BLaER1 treated with 17β-estradiol and CSF1 and Interleukin-3, amounts not matched to agents 10 nM and 100 nM (cell line): ENCODE measurements around the gene ZNF225.

Source experiments
- H3K27ac ChIP-seq, 11 experiments: shearing (Covaris generic); formaldehyde crosslinking; 2 replicates each; pipeline ENCODE4 v1.8.1; 2022
- H3K27me3 ChIP-seq, 11 experiments: shearing (Covaris generic); formaldehyde crosslinking; 2 replicates each; pipeline ENCODE4 v1.8.1; 2022
- H3K36me3 ChIP-seq, 11 experiments: shearing (Covaris generic); formaldehyde crosslinking; 2 replicates each; pipeline ENCODE4 v1.8.1; 2022
- H3K4me1 ChIP-seq, 10 experiments: shearing (Covaris generic); formaldehyde crosslinking; 2 replicates each; pipeline ENCODE4 v1.8.1; 2022
- H3K4me2 ChIP-seq, 11 experiments: shearing (Covaris generic); formaldehyde crosslinking; 2 replicates each; pipeline ENCODE4 v1.8.1; 2022
- H3K4me3 ChIP-seq, 10 experiments: shearing (Covaris generic); formaldehyde crosslinking; 2 replicates each; pipeline ENCODE4 v1.8.1; 2022
- H3K9ac ChIP-seq, 11 experiments: shearing (Covaris generic); formaldehyde crosslinking; 2 replicates each; pipeline ENCODE4 v1.8.1; 2022
- H3K9me3 ChIP-seq, 11 experiments: shearing (Covaris generic); formaldehyde crosslinking; replicated peaks in 1 of 11; 2 replicates each; pipeline ENCODE4 v1.8.1; 2022
- H4K20me1 ChIP-seq, 11 experiments: shearing (Covaris generic); formaldehyde crosslinking; 2 replicates each; pipeline ENCODE4 v1.8.1; 2022
- Cebpa-rat ChIP-seq, 11 experiments: shearing (Covaris generic); IDR thresholded peaks; 2 replicates each; pipeline ENCODE4 v1.8.1; 2022

The ZNF225 gene

GRCh38 chr19:44176590-44176989 is 63.4 kb downstream of the ZNF225 start:
- Histone ChIP-seq H3K4me2 (no peak overlapping the region), H3K36me3 (peaks cover 62 to 74% (median 66%) of the 10 kb centered on the region in 11 experiments), H3K4me3 (0 out of 20 replicates have a peak overlapping the region, but pooled peaks of 1 of the 10 experiments have one; percentile 15), H3K9ac (no peak overlapping the region), H3K4me1 (no peaks in the 10 kb centered on the region), H3K27me3 (no peaks in the 10 kb centered on the region), H3K27ac (no peak overlapping the region), H3K9me3 (peaks cover 37 to 62% (median 53%) of the 10 kb centered on the region in 11 experiments), H4K20me1 (no peaks in the 10 kb centered on the region)
- TF ChIP-seq Cebpa-rat (IDR thresholded peaks at IDR 0.05): no peak

- Histone ChIP-seq H3K27ac (no peak overlapping the region), H3K9ac (no peak overlapping the region), H3K4me3 (no peak overlapping the region), H3K4me1 (no peaks in the 10 kb centered on the region), H3K4me2 (no peak overlapping the region), H3K27me3 (no peaks in the 10 kb centered on the region), H3K36me3 (peaks cover 18 to 30% (median 22%) of the 10 kb centered on the region in 11 experiments), H4K20me1 (no peaks in the 10 kb centered on the region), H3K9me3 (peaks cover 17 to 34% (median 23%) of the 10 kb centered on the region in 11 experiments)
- TF ChIP-seq Cebpa-rat (IDR thresholded peaks at IDR 0.05): no peak
Measured at GRCh38 chr19:44180968-44181367, 67.8 kb downstream of the ZNF225 start.

- Histone ChIP-seq H3K9me3 (peaks cover 5 to 22% (median 11%) of the 10 kb centered on the region in 11 experiments; a peak in 21 of 22 replicates), H3K36me3 (peaks cover 7 to 18% (median 10%) of the 10 kb centered on the region in 11 experiments), H3K4me3 (no peak overlapping the region), H3K9ac (no peak overlapping the region), H3K4me1 (no peaks in the 10 kb centered on the region), H3K27me3 (no peaks in the 10 kb centered on the region), H3K4me2 (no peak overlapping the region), H3K27ac (no peak overlapping the region), H4K20me1 (no peaks in the 10 kb centered on the region)
- TF ChIP-seq Cebpa-rat (IDR thresholded peaks at IDR 0.05): no peak
Measured at GRCh38 chr19:44182145-44182544, 68.9 kb downstream of the ZNF225 start.
